OCI-M2 (cell line): ENCODE measurements around the gene MAT2B.
"Not testable (repeated sequence)": the region's sequence is repeated elsewhere in the genome, so short reads cannot be mapped to it uniquely, and the experiment has no call there.

Experiments
- DNase-seq: peaks from one replicate; lab custom pipeline; 2025; ENCODE audit not compliant: unreplicated experiment; lab: John Stamatoyannopoulos, UW

Gene MAT2B

DNA sequence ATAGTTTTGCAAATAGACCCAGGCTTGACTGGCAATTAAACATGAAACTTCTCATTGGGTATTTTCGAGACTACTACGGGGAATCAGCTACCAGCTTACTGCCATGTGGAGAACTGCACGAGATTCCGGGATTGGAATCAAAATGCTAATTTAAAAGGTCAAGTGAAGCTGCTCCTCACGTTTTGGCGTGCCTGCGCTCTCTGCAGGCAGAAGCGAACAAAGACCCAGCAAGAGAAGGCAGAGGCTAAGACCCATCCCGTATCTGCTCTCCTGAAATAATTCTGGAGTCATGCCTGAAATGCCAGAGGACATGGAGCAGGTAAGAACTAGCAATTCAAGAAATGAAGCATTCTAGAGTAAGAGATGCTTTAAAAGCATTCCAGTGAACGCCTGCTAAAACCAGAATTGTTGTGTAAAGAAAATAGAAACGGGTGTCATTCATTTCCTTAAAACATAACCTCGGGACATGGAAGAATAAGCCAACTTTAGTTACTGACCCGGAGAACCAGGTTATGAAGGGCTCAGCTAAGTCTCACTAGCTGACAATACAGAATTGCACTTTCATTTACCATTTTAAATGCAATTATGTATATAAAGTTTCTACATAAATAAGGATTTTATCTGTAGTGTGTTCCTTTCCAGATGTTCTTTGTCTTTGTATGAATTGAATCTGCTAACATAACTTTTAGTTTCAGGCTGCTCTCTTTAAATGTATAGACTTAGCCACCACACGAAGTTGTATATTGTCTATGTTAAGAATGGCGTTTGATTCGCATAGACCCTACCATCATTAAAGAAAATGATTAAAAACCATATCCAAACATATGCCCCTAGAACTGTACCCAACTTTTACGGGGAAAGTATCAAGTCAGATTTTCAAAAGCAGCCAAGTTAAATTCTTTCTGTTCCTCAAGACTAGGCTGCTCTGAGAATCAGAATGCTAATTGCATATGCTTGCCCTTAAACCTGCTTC lies 2.0 kb upstream of the MAT2B start:
- no peak for DNase-seq

DNA sequence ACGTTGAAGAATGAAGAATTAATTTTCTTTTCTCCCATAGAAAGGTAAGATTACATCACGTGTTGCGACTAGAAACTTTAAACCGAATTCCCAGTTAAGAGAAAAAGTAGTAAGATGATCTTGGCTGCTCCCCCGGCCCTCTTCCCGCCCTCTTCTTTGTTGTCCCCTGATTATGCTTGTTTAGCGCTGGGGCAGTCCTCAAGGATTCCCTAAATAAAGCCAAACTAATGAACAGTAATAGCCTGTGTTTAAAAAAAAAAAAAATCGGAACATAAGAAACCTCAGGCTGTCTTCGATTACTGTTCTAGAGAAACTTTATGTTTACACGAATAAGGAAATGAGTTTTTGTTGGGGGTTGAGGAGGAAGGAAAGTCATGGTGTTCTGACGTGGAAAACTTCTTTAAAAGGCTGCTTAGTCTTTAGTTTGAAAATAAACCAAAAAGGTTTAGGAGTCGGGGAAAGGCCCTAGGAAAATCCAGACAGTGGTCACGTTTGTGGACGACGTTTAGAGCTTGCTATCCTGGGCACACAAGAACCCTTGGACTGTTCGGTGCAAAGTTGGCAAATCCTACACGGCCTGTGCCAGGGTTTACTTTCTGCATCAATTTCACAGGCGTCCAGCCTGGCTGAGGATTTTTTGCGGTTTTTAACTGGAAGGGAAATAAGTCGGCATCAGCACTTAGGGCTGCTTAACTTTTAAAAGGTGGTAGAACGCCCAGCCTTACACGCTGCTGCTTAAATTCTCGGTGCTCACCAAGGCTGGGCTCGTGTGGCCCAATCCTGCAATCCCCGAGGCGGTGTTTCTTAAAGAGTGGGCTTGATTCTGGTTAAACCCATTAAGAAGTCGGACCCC lies 1.1 kb upstream of the MAT2B start:
- no peak for DNase-seq

DNA sequence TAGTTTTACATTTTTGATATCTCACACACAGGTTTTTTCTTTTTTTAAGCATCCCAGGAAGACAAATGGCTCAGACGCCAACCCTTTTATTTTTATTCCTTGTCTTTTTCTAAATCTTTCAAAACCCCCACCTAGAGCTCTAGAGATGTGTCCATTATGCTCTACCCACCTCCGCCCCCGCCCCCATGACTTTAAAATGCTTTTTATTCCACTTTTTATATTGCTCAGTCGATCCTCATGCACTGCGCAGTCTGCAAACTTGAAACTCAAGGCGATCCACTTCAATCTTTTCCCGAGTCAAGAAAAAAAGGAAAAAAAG lies 411 bp upstream of the MAT2B start:
- DNase-seq: no peak

- no peak for DNase-seq
Measured at GRCh38 chr5:163506095-163506457, 657 bp downstream of the MAT2B start.

DNA sequence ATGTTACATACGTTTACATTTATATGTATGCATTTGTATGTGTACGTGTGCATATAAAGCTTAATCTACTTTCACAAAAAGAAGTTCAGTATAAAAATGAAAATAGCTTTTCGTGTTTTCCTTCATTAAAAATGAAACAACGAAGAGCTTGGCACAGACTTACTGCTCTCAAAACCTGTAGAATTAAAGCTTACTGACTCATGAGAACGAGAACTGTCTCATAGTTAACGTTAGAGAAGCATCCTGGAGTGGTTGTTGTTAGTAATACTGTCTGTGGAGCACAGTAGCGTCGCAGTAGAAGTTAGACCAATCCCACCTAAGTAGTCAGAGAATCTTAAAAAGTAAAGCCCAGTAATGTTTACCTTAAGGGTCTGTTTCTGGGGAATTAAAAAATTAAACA lies 1.3 kb downstream of the MAT2B start:
- no peak for DNase-seq

- no peak for DNase-seq
Measured at GRCh38 chr5:163508753-163509152, 3.3 kb downstream of the MAT2B start.

DNA sequence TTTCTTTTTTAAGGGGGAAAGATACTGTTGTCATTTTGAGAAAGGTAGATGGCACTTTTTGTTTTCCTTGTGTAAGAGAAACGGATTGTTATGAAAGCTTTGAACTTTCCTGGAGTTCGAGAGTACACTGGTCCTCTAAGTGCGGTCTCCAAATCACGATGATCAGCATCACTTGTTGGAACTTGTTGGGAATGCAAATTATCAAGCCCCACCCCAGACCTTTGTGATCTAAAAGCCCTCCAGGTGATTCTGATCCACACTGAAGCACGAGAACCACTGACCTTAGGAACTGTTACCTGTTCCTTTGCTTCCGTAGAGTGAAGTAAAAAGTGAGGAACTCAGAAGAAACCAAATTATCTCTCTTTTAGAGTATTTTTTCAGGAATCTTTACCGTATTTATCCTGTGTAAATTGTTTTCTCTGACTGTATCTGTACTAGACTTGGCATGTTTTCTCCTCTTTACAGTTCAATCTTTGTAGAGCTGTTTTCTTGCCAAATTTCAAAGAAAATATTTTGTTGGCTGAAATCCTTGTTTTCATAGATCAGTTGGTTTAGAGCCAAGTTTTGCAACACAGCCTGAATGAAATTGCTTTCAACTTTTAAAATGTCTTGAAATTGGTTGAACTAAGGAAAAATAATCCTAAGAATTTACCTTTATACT lies 4.0 kb downstream of the MAT2B start:
- DNase-seq: no peak

DNA sequence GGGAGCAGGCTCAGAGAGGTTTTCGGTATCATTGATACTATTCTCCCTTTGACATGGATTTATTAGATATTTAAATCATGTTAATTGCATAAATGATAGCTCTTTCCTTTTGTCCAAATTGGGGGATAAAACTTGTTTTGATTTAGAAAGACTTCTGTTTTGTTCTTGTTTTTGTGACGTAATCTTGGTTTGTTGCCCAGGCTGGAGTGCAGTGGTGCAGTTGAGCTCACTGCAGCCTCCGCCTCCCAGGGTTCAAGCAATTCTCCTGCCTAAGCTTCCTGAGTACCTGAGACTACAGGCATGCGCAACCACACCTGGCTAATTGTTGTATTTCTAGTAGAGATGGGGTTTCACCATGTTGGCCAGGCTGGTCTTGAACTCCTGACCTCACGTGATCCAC lies 7.1 kb downstream of the MAT2B start:
- no peak for DNase-seq

- no peak for DNase-seq
Measured at GRCh38 chr5:163525096-163525495, 19.7 kb downstream of the MAT2B start.

DNA sequence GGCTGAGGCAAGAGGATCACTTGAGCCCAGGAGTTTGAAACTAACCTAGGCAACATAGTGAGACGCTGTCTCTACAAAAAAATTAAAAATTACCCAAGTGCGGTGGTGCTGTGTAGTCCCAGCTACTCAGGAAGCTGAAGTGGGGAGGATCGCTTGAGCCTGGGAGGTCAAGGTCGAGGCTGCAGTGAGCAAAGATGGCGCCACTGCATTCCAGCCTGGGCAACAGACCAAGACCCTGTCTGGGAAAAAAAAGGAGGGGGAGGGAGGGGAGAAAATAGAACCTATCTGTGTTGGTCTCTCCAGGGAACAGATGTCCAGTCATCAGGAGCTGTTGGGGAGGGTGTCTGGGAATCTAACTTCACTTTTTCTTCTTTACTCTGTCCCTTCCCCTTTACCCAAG lies 24.3 kb downstream of the MAT2B start:
- DNase-seq: no peak

DNA sequence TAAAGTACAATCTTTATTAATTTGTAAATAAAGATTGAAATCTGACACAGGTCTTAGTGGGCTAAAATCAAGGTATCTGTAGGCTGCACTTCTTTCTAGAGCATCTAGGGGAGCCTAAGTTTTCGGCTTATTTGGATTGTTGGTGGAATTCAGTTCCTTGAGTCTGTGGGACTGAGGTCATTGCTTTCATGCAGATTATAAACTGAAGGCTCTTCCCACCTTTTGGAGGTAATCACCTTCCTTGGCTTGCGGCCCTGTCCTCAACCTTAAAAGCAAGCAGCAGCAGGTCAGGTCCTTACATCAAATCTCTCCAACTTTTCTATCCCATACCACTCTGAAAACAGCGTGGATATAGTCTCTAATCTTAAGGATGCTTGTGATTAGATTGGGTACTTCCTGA lies 25.9 kb downstream of the MAT2B start:
- no peak for DNase-seq

DNA sequence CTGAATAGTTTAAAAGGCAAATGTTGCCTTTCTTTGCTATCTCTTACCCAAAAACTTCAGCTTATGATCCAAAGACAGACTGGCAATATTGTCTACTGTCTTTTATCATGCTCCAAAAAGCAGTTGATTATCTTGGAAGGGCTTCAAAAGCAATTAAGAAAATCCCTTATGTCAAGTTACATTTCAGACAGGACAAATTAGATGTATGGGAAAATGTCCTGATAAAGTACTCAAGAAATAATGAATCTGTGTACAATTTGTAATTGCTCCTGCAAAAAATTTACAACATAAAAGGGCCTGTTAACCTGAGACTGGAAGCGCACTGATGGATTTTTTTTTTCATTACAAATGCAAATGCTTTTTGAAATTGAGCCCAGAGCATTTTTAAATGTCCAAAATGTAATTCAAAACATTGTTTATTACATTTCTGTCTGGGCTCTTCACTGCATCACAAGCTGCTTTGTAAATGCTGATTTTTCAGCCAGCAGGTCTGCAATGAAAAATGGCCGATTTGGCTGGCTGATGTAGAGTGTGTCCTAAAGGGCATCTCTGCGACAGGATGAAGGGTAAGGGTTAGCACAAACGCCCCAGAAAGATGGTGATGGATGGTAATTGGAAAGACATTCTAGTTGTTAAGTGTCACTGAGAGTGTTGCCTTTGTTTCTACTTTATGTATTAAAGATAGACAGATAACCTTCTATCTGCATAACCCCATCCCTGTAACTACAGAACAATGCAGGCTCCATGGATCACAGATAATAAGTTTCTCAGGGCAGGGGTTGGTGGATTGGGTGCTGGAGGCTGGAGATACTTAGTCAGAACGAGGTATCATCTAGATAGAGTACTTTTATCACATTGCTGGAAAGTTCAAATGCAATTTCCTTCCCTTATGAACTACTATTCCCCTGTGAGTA lies 27.0 kb downstream of the MAT2B start:
- DNase-seq: no peak

GRCh38 chr5:163533223-163533622 lies 27.8 kb downstream of the MAT2B start:
- DNase-seq: no peak

DNA sequence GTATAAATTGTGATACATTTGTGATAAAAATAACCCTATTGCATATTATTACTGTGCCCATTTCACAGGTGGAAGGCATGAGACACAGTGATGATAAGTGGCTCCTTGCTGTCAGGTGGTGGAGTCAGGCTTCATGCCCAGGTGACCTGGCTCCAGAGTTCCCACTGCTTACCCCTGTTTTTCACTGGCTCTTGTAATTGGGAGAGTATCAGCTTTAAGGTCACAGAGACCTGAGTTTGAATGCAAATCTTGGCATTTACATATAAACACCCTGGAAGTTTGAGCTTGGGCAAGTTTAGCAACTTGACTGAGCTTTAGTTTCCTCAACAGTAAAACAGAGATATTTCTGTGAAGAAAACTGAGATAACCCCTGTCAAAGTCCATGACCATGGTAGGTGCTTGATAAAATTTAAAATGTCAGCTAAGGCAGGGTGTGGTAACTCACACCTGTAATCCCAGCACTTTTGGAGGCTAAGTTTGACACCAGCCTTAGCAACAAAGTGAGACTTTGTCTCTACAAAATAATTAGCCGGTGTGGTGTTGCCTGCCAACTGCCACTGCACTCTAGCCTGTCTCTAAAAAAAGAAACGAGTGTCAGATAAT lies 29.2 kb downstream of the MAT2B start:
- DNase-seq: no peak

GRCh38 chr5:163535290-163535689 lies 29.9 kb downstream of the MAT2B start:
- no peak for DNase-seq

DNA sequence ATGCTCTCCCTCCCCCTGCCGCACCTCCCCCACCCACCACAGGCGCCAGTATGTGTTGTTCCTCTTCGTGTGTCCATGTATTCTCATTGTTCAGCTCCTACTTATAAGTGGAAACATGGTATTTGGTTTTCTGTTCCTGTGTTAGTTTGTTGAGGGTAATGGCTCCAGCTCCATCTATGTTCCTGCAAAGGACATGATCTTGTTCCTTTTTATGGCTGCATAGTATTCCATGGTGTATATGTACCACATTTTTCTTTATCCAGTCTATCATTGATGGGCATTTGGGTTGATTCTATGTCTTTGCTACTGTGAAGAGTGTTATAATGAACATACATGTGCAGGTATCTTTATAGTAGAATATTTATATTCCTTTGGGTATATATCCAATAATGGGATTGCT lies 31.0 kb downstream of the MAT2B start:
- not testable (repeated sequence) for DNase-seq

- no peak for DNase-seq
Measured at GRCh38 chr5:163540696-163541095, 35.3 kb downstream of the MAT2B start.

DNA sequence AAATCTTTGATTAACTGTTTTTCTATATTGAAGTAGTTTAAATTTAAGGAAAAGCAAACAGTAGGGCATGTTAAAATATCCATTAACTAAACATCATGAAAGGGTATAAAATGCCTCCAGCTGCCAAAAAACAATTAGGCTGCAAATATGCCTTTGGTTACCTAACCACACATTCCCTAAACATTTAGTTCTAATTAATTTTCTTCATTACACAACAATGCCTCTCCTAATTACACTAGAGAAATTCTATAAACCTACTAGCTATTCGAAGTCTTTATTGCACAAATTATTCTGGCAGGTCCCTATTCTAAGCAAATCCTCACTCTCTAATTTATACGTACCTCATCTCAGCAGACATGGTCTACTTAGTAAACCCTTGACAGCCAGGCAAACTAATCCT lies 37.4 kb downstream of the MAT2B start:
- DNase-seq: no peak

GRCh38 chr5:163544041-163544440 lies 38.6 kb downstream of the MAT2B start:
- no peak for DNase-seq

DNA sequence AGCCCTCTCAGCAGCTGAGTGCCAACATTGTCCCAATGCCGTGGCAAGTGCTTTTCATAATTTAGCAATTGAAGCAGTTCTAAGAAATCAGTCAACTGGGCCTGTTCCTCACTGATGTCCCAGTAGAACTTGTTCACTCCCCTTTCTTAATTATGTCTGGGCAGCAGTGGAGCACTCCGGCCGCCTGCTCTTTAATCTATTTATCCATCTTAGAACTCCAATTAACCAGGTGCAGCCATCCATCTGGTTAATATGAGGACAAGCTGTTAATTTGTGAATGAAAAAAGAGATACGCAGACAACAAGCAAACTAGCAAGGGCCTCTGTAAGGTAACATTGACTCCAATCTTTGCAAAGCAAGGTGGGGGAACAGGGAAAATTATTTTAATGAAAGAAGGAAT lies 39.4 kb downstream of the MAT2B start:
- DNase-seq: no peak
